ENCODE measurements around the gene NINJ2.

Gene NINJ2

GRCh38 chr12:553216-554000, 109.8 kb downstream of the NINJ2 start:
- Histone ChIP-seq H3K27ac (ENCODE audit: low read length) (no peak overlapping the region), H3K79me2 (ENCODE audit: insufficient read depth, low read length) (no peaks in the 10 kb centered on the region), H3K36me3 (ENCODE audit: insufficient read depth, low read length) (no peaks in the 10 kb centered on the region), H3K4me2 (ENCODE audit: insufficient read depth, low read length) (no peak overlapping the region), H4K20me1 (ENCODE audit: insufficient read depth, low read length) (peaks cover 5% of the 10 kb centered on the region; the same call in 1 of the 2 replicates), H3K27me3 (ENCODE audit: insufficient read depth, low read length, poor library complexity) (peaks cover 11% of the 10 kb centered on the region), H3K9me3 (ENCODE audit: insufficient read depth, low read length, severe bottlenecking) (no peaks in the 10 kb centered on the region), H2AFZ (ENCODE audit: low read depth, low read length) (no peak overlapping the region), H3K9ac (ENCODE audit: low read depth, low read length) (no peak overlapping the region), H3K4me1 (ENCODE audit: insufficient read depth, low read length) (no peaks in the 10 kb centered on the region), H3K4me3 (ENCODE audit: low read depth in 1 of 2, low read length in 2 of 2) (no peak overlapping the region)
- no peak; the same call in 2 of the 3 replicates for ATAC-seq (ENCODE audit: insufficient read depth, low read depth)
- no peak for DNase-seq
- no peak for TF ChIP-seq EZH2 (IDR thresholded peaks at IDR 0.05; ENCODE audit: borderline replicate concordance, low read depth, low read length, severe bottlenecking)
- no peak for TF ChIP-seq CTCF (IDR thresholded peaks at IDR 0.05; ENCODE audit: borderline replicate concordance, extremely low read depth, low read length, poor library complexity, severe bottlenecking)

- Histone ChIP-seq H3K36me3 (ENCODE audit: insufficient read depth, low read length) (no peaks in the 10 kb centered on the region), H3K4me1 (ENCODE audit: insufficient read depth, low read length) (no peaks in the 10 kb centered on the region), H3K27me3 (ENCODE audit: insufficient read depth, low read length, poor library complexity) (peaks cover 18% of the 10 kb centered on the region), H3K79me2 (ENCODE audit: insufficient read depth, low read length) (no peaks in the 10 kb centered on the region), H3K9ac (ENCODE audit: low read depth, low read length) (no peak overlapping the region), H3K4me3 (ENCODE audit: low read depth in 1 of 2, low read length in 2 of 2) (no peak overlapping the region), H2AFZ (ENCODE audit: low read depth, low read length) (no peak overlapping the region), H3K4me2 (ENCODE audit: insufficient read depth, low read length) (no peak overlapping the region), H4K20me1 (ENCODE audit: insufficient read depth, low read length) (peaks cover 4% of the 10 kb centered on the region; the same call in 1 of the 2 replicates), H3K9me3 (ENCODE audit: insufficient read depth, low read length, severe bottlenecking) (no peaks in the 10 kb centered on the region), H3K27ac (ENCODE audit: low read length) (no peak overlapping the region)
- DNase-seq (no peak), ATAC-seq (ENCODE audit: insufficient read depth, low read depth) (no peak; the same call in 2 of the 3 replicates)
- TF ChIP-seq CTCF (IDR thresholded peaks at IDR 0.05; ENCODE audit: borderline replicate concordance, extremely low read depth, low read length, poor library complexity, severe bottlenecking) (no peak), EZH2 (IDR thresholded peaks at IDR 0.05; ENCODE audit: borderline replicate concordance, low read depth, low read length, severe bottlenecking) (no peak)
Measured at GRCh38 chr12:552466-552865, 110.8 kb downstream of the NINJ2 start.

GRCh38 chr12:550473-551260, 112.6 kb downstream of the NINJ2 start:
- no peak overlapping the region for H3K4me3 ChIP-seq (ENCODE audit: low read depth in 1 of 2, low read length in 2 of 2)
- H3K27me3 ChIP-seq (ENCODE audit: insufficient read depth, low read length, poor library complexity), result peaks cover 20% of the 10 kb centered on the region
- ATAC-seq (ENCODE audit: insufficient read depth, low read depth), result no peak; the same call in 2 of the 3 replicates
- no peaks in the 10 kb centered on the region for H3K36me3 ChIP-seq (ENCODE audit: insufficient read depth, low read length)
- H2AFZ ChIP-seq (ENCODE audit: low read depth, low read length), result no peak overlapping the region
- H3K4me1 ChIP-seq (ENCODE audit: insufficient read depth, low read length), result peaks cover 9% of the 10 kb centered on the region
- no peak overlapping the region for H3K4me2 ChIP-seq (ENCODE audit: insufficient read depth, low read length)
- no peak for TF ChIP-seq EZH2 (IDR thresholded peaks at IDR 0.05; ENCODE audit: borderline replicate concordance, low read depth, low read length, severe bottlenecking)
- TF ChIP-seq CTCF (IDR thresholded peaks at IDR 0.05; ENCODE audit: borderline replicate concordance, extremely low read depth, low read length, poor library complexity, severe bottlenecking), result no peak
- no peak overlapping the region for H3K9ac ChIP-seq (ENCODE audit: low read depth, low read length)
- no peak for DNase-seq
- H3K79me2 ChIP-seq (ENCODE audit: insufficient read depth, low read length), result no peaks in the 10 kb centered on the region
- H4K20me1 ChIP-seq (ENCODE audit: insufficient read depth, low read length), result peaks cover 5% of the 10 kb centered on the region; the same call in 1 of the 2 replicates
- no peak overlapping the region for H3K27ac ChIP-seq (ENCODE audit: low read length)
- no peaks in the 10 kb centered on the region for H3K9me3 ChIP-seq (ENCODE audit: insufficient read depth, low read length, severe bottlenecking)

All from DND-41 (cell line).